GM19043 (cell line): Measurements from ENCODE around the gene FAM229A.
"Not testable (repeated sequence)": the region's sequence is repeated elsewhere in the genome, so short reads cannot be mapped to it uniquely, and the experiment has no call there.

ENCODE experiments used
- ATAC-seq: cut with Tn5 transposase; IDR thresholded peaks from one replicate; pipeline ENCODE4 v1.9.1; 2021; ENCODE audit warnings: low read depth; ENCODE audit not compliant: unreplicated experiment

FAM229A gene

GRCh38 chr1:32362474-32363313 is at the start of gene FAM229A, which contains the start of gene TSSK3:
Gene FAM229A, minus strand, starts transcription at chr1:32362485. Its CDS starts 394 bp downstream, at chr1:32362091.
Gene TSSK3, plus strand, starts transcription at chr1:32362539. Its CDS starts 163 bp downstream, at chr1:32362702.
- ATAC-seq, result no peak

GRCh38 chr1:32411261-32411660 is 49.0 kb upstream of the FAM229A start:
- no peak for ATAC-seq

GRCh38 chr1:32406629-32407111 is 44.4 kb upstream of the FAM229A start:
- no peak for ATAC-seq

- no peak for ATAC-seq
Observed at GRCh38 chr1:32405672-32406467, 43.6 kb upstream of the FAM229A start.

GRCh38 chr1:32404946-32405345 is 42.7 kb upstream of the FAM229A start:
- no peak for ATAC-seq

GRCh38 chr1:32400876-32401631 is 38.8 kb upstream of the FAM229A start:
- no peak for ATAC-seq

- ATAC-seq, result no peak
Observed at GRCh38 chr1:32399843-32400242, 37.6 kb upstream of the FAM229A start.

- ATAC-seq, result no peak
Observed at GRCh38 chr1:32398401-32398800, 36.1 kb upstream of the FAM229A start.

GRCh38 chr1:32396524-32396923 is 34.2 kb upstream of the FAM229A start:
- ATAC-seq, result not testable (repeated sequence)

GRCh38 chr1:32394890-32395432 is 32.7 kb upstream of the FAM229A start:
- ATAC-seq, result no peak

GRCh38 chr1:32394141-32394889 is 32.0 kb upstream of the FAM229A start, which contains the start of gene BSDC1:
Gene BSDC1, minus strand, starts transcription at chr1:32394441. Its CDS starts 27 bp downstream, at chr1:32394414.
- peak; percentile 95 for ATAC-seq

GRCh38 chr1:32393832-32394140 is 31.5 kb upstream of the FAM229A start:
- no peak for ATAC-seq

- ATAC-seq, result no peak
Observed at GRCh38 chr1:32393136-32393535, 30.9 kb upstream of the FAM229A start.

- ATAC-seq, result no peak
Observed at GRCh38 chr1:32392325-32392724, 30.0 kb upstream of the FAM229A start.

GRCh38 chr1:32390904-32391870 is 28.9 kb upstream of the FAM229A start:
- no peak for ATAC-seq

- ATAC-seq, result no peak
Observed at GRCh38 chr1:32388641-32389040, 26.4 kb upstream of the FAM229A start.

GRCh38 chr1:32386676-32387392 is 24.5 kb upstream of the FAM229A start:
- no peak for ATAC-seq

- no peak for ATAC-seq
Observed at GRCh38 chr1:32380057-32380456, 17.8 kb upstream of the FAM229A start.
